Stimulated activated CD4-positive, alpha-beta T cell treated with anti-CD3 and anti-CD28 coated beads, TNF-alpha, amount 100 ng/mL, for 4 hours (primary cell): ENCODE measurements around the gene PAM16.

ENCODE experiments used
- DNase-seq, 3 experiments: peaks; one replicate each; pipeline ENCODE4 v3.0.0-alpha.2; 2020; ENCODE audit warnings: low read depth in 3 of 3

Gene PAM16

GRCh38 chr16:4371357-4372000 is 20.4 kb upstream of the PAM16 start, which contains the start of gene VASN:
TSS of gene VASN (plus strand) at chr16:4371848. CDS start at chr16:4380878, 9,030 bp downstream.
- DNase-seq: peak; percentile 53 to 61 (median 58)

DNA sequence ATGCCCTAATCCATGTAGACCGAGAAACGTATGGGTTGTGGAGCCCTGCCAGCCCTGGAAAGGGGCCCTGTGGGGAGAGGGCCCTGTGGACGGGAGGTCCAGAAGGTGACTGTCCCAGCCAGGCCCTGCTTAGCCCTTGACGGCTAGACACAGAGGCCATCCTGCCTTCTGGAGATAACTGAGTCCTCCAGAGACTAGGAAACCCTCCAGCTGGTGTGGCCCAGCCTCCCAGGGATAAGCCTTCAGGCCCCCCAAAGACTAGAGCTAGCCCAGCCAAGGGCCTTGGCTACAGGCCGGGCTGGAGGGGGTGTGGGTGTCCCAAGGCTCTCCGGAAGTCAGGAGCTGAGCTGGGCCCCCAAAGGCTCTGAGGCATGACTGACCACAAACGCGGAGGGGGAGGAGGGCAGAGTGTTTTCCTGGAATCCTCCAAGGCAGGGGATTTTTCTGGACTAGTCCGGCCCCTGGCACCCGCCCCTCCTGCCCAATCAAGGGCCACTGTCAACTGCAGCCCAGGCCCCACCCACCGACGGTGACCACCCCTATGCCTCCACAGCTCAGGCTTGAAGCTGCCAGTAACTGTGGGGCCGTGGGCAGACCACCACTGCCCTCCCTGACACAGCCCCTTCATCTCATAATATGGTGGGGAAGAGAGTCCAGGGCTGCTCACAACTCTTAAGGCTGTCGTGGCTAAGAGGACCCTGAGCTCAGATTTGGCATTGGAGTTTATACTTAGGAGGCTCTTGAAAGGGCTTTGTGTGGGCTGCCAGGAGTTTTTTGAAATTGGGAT is 19.6 kb upstream of the PAM16 start:
- no peak for DNase-seq

DNA sequence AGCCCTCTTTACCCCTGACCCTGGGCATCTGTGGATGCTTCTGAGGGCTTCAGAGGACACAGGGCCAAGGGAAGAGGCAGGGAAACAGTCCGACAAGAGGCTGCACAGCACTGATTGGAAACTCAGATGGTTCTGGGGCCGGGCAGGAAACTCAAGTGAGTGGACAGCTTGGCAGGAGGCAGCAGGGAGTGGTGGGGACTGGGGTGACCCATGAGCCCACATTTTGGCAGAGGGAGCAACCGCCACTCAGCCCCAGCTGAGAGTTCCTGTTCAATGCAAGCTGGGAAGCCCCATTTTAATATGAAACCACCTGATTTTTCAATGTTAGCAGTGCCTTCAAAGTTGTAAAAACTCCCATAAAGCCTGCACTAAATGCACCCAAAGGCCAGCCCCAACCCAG is 19.0 kb upstream of the PAM16 start:
- no peak for DNase-seq

GRCh38 chr16:4369007-4369733 is 18.0 kb upstream of the PAM16 start:
- DNase-seq: no peak

- no peak for DNase-seq
Measured at GRCh38 chr16:4367393-4367856, 16.3 kb upstream of the PAM16 start.

DNA sequence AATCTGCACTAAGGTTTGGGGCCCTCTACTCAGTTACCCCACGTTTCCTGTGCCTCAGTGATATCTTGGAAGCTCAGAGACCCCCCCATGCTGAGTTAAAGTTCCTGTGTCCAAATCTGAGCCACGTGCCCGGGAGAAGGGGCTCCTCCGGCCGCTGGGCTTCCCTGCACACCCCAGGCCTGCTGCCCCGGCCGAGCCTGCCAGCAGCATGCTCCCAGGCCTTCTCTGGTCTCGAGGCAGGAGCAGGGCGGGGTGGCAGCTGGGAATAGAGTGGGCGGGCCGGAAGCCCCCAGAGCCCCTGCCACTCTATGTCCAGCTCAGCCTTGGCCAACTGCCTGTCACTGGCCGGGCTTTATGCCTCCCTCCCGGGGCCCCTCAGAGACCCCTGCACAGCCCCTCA is 14.9 kb upstream of the PAM16 start:
- DNase-seq: no peak

DNA sequence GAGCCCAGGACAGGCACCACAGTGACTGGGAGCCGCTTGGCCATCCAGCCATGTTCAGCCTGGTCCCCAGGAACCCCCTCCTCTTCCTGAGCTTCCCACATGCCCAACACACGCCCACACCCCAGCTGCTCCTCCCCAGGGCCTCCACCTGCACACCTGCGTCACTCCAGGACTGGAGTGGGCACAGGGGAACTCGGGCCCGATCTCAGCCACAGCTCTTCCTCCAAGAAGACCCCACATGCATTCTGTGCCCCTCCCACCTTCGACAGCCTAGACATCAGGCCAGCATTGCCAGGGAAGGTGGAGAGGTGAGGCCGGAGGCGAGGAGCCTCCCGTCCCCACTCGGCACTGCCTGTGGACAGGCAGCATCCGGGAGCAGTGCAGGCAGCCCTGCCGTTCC is 14.5 kb upstream of the PAM16 start:
- no peak for DNase-seq

DNA sequence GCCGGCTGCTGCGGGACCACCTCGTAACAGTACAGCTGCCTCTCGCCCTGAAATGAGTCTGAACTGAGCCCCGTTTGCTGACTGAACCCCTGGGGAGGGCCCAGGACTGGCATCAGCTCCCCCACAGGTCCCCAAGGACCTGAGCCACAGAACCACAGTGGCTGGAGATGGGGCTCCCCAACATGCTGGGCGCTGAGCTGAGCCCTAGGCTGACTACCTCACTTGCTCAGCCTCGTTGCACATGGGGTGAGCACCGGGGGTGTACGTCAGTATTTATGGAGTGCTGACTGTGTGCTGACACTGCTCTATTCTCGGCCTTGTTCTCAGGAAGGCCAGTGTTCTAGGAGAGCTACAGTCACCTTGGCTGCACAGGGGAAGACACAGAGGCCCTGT is 13.9 kb upstream of the PAM16 start:
- DNase-seq: no peak

- DNase-seq: no peak
Measured at GRCh38 chr16:4364196-4365013, 13.3 kb upstream of the PAM16 start.

DNA sequence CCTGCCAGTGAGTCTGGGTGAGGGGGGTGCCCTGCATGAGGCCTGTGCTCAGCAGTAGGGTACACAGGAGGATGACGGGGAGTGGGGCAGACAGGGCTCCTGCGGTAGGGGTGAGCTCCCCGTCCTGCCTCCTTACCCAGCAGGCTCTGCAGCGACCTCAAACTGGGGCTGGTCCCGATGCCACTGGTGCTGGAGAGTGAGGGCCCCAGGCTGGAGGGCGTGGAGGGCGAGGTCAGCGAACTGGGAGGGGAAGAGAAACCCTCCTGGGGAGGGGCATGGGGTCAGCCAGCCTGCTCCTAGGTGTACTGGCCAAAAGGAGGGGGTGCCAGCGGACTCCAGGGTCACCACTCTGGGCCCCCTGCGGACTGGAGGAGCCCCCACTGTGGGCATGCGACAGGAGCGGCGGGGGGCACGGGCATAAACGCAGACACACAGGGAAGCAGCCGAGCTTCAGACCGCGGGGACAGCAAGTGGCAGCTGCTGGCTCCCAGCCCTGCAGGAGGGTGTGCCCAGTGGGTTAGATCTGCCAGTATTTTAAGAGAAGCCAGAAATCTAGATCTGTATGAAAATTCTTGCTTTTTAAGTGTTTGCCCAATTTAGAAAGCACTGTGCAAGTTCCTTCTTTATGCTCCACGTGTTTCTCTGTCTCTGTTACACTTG is 11.5 kb upstream of the PAM16 start:
- DNase-seq: no peak

GRCh38 chr16:4361944-4362311 is 10.8 kb upstream of the PAM16 start:
- no peak for DNase-seq

DNA sequence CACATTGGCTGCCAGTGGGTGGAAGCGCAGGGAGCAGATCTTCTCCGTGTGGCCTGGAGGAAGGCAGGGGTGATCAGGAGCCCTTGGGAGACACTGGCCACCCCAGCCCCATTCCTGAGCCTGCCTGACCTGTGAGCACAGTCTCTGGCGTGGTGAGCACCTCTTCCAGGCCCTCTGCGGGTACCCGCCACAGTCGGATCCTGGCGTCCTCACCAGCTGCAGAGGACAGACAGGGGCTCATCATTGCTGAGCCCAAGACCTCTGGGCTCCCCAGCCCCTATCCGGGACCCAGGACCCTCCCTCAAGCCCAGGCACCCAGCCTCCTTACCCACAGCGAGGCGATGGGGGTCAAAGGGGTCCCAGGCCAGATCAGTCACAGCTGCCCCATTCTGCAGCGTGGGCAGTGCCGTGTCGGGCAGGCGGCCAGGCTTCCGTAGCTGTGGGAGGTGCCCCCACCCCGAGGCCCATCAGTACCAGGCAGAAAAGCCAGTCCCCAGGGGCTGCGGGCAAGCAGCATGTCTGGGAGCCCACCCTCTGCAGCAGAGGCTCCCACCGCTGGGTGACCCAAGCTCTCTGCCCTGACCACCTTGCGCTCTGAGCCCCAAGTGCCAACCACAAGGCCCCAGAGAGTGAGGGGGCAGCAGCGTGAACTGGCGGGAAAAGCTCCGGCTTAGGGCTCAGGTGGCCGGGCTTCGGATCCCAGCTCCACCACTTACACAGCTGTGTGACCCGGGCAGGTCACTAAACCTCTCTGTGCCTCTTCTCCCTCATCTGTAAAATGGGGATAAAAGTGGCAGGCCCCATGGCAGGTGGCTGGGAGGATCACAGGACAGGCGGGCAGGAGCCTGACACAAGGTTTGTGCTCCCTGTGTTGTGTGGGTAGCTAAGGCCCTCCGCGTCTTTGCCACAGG is 10.2 kb upstream of the PAM16 start:
- no peak for DNase-seq

DNA sequence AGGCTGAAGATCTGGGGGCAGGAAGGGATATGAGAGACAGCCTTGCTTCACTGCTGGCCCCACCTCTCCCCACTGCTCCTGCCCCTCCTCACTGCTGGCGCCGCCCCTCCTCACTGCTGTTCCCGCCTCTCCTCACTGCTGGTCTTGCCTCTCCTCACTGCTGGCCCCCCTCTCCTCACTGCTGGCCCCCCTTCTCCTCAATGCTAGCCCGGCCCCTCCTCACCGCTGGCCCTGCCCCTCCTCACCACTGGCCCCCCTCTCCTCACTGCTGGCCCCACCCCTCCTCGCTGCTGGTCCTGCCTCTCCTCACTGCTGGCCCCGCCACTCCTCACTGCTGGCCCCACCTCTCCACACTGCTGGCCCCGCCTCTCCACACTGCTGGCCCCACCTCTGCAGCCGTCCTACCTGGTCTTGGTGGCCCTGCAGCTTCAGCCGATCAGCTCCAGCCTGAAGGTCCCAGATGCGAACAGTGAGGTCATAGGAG is 9.5 kb upstream of the PAM16 start:
- no peak for DNase-seq

GRCh38 chr16:4359914-4360313 is 8.8 kb upstream of the PAM16 start:
- no peak for DNase-seq

- peak; percentile 46 to 54 (median 50) for DNase-seq
Measured at GRCh38 chr16:4358831-4359561, 7.9 kb upstream of the PAM16 start.

DNA sequence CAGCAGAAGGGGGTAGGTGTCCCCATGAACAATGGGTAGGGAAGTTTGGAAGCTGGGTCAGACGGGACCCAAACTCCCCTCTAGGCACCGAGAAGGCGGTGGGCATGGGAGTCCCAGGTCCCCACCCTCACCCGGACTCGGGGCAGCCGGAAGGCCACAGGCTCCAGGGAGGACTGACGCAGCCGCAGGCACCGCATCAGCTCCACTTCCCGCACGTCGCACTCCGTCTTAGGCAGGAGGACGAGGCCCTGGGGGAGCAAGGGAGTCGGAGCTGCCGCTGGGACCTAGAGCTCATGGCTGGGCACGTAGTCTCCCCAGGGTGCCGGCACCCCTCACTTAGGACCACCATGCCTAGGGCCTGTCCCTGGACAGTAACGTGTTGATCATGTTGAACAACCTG is 7.1 kb upstream of the PAM16 start:
- DNase-seq: no peak

DNA sequence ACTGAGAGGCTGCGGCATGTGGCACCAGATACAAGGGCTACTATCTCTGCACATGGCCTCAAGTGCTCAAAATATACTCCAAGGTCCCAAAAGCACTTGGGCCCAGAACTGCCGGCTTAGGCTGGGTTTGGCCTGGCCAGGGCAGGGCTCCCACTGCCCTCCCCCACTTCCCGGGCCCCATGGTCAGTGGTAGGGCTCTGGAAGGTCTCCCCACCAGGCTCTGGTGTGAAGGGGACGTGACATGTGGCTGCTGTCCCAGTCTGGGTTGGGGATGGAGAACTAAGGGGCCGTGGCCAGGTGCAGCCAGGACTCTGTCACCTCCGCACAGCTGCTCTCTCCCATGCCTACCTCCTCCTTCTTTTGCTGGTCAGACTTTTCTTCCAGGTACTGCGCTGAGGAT is 5.7 kb upstream of the PAM16 start:
- no peak for DNase-seq

DNA sequence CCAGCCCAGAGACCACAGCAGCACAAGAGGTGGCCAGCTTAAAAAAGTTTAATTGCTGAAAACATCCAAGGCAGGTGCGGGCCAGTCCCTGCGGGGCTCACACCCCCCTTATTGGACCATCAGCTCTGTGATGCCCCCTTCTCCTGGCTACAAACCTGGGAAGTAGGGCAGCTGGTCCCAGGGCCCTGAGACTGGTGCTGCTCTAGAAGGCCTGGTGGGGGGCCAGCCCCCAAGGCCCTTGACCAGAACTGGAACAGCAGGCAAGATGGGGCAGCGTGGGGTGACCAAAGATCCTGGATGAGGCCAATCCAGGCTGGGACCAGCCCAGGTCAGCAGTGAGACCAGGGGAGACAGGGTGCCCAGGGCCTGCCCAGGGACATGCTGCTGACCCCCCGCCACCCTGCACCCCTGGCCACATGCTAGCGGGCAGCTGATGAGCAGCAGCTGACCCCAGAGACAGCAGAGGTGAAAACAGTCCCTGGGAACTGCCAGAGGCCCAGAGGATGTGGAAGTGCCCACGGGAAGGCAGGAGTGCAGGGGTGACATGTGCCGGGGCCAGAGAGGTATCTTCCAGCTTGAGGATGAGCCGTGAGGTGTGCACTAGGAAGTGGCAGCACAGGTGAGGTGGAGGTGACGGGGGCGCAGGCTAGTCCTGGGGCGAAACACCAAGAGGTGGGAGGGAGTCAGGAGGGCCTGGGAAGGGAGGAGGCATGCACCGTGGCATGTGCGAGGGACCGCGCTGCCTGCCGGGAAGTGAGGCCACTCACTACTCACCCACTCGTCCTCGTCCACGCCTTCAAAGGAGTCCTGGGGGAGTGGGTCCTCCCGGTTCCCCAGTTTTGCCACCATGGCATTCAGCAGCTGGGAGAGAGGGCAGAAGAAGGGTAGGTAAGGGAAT is 3.6 kb upstream of the PAM16 start:
- DNase-seq: no peak
